Stimulated activated CD8-positive, alpha-beta memory T cell treated with anti-CD3 and anti-CD28 coated beads, Interleukin-4, amount 100 ng/mL, for 1 hour (primary cell): ENCODE data around the gene AGBL1.

Source experiments
- DNase-seq, 2 donors: peaks; one replicate each; pipeline ENCODE4 v3.0.0-alpha.2; 2020; ENCODE audit warnings: low read depth in 2 of 2, low spot score in 1 of 2

The AGBL1 gene

DNA sequence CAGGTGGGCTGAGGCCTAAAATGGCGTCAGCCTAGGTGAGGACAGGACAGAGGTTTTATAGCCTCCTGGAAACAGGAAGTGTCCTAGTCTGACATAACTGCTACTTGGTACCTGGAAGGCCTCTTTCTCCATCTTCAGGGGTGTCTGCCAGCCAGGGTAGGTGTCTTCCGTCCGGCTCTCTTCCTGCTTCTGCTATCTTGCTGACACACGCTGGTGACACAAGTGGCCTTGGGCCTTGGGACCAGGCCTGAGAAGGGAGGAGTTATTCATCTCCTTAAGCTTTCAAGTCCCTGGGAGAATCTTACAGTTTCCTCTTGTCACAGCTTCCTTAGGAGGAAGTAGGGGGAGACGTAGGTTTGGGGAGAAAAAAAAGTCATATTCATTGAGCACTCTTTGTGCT is 551.3 kb downstream of the AGBL1 start:
- DNase-seq, result no peak

DNA sequence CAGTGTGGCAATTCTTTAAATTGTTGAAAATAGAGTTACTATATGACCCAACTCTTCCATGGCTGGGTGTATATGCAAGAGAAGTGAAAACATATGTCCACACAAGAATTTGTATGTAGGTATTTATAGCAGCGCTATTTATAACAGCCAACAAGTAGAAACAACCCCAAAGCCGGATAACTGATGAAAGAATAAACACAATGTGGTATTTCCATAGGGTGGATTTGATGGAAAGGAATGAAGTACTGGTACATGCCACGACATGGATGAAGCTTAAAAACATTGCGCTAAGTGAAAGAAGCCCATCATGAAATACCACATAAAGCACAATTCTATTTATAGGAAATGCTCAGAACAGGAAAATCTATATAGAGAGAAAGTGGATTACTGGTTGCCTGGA is 554.5 kb downstream of the AGBL1 start:
- no peak for DNase-seq

DNA sequence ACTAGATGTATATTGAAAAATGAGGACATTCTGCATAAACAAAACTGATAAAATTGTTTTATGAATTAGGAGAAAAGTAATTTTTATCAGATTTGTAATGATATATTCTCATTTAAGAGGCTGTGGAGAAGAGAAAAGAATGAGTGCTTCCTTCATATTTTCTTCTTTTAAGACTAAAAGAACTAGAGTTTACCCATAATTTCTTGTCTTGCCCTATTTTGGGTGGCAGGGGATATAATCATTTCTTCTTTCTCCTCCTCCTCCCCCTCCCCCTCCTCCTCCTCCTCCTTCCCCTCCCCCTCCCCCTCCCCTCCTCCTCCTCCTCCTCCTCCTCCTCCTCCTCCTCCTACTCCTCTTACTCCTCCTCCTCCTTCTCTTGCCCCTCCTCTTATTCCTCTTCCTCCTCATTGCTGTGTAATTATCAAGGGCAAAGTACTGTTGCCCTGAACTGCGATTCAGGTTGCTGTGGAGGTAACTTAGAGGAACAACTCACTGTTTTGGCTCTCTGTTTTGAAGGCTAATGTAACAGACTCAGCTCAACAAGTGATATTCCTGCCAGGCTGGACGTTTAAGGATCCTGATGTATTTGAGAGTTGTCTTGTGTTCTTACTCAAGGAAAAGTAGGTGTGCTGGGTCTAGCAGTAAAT is 555.4 kb downstream of the AGBL1 start:
- DNase-seq, result no peak

DNA sequence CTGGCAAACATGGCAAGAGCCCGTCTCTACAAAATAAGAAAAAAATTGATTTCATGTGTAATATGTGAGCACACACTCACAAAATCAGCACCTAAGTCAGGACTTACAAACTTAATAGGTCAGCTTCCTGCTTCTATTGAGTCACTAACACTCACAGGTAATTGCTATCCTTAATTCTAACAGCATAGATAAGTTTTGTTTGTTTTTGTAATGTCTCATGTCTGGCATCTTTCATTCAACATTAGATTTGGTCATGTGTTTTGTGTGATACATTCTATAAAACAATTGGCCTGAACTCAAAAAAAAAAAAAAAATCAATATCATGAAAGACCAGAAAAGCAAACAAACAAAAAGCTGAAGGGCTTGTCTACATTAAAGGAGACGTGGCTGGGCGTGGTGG is 564.7 kb downstream of the AGBL1 start:
- DNase-seq, result no peak

DNA sequence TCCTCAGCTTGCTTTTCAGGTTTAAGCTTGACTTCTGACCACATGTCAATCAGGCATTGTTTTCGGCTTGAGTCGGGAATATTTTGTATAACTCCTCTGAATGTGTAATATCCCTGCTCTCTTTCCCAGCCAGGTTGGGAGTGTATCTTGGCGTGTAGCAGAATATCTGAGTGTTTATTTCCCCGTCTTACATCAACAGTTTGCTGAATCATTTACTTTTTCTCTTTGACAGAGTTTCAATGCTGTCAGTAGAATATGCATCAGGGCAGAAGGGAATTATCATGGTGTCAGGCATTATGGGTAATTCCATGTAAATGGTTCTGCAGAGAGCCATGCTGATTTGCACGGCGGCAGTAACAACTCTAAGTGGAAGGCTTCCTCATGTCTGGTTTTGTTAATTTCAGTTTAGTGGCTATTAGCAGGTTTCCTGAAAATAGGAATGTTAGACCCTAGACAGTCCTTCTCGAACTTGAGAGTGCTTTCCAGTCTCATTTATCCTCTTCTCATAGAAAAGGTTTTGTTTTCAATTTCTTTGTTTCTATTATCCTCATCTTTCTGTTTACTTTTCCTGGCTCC is 566.3 kb downstream of the AGBL1 start:
- no peak for DNase-seq

DNA sequence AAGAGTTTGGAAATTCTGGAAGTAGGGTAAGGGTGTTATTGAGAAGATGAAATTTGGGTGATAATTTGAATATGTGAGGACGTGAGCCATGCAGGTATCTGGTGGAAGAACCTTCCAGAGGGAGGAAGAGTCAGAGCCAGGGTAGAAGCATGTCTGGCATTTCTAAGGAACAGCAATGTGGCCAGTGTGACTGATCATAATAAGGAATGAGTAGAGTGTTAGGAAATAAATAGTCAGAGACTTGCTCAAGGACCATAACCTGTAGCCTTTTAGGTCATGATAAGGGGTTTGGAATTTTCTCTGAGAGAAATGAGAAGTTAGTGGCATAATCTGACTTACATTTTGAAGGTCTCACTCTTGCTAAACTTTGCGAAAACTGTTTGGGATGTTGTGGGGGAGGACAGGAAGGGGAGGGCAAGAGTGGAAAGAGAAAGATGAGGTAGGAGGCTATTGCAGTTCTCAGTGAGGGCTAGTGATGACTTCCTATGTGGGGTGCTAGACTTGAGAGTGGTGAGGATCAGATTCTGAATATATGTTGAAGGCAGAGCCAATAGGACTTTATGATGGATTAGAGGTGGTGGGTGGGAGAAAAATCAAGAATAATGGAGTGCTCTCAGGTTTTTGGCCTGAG is 568.3 kb downstream of the AGBL1 start:
- DNase-seq, result no peak

DNA sequence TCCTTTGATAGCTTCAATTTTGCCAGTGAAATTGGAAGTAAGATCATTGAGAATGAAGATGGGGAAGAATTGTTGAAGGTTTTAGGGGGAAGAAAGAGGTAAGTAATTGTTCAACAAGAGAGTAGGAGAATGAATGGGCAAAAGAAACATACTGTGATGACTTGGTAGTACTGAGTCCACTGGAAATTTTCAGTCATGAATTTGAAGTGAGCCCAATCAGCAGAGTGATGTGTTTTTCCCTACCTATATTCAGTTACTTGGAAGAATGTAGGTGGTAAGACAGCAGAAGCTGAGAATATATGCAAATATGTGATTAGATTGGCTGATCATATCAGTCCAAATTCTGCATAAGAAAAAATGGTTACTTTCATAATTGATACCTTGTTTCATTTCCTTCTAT is 569.6 kb downstream of the AGBL1 start:
- no peak for DNase-seq

DNA sequence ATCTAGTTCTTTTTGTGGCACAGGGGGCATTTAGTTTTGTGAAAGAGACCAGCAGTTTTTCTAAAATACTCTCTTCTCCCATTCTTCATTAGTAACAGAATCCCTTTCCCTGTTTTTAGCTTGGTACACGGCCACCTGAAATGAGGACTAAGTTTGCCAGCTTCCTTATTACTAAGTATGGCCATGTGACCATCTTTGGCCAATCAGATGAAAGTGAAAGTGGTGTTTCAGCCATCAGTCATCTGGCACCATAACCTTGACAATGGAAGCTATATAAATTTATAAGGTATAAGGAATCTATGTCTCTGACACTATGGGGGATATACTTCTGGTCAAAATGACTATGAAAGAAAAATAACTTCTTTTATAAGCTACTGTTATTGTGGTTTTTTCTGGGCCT is 570.4 kb downstream of the AGBL1 start:
- DNase-seq, result no peak

DNA sequence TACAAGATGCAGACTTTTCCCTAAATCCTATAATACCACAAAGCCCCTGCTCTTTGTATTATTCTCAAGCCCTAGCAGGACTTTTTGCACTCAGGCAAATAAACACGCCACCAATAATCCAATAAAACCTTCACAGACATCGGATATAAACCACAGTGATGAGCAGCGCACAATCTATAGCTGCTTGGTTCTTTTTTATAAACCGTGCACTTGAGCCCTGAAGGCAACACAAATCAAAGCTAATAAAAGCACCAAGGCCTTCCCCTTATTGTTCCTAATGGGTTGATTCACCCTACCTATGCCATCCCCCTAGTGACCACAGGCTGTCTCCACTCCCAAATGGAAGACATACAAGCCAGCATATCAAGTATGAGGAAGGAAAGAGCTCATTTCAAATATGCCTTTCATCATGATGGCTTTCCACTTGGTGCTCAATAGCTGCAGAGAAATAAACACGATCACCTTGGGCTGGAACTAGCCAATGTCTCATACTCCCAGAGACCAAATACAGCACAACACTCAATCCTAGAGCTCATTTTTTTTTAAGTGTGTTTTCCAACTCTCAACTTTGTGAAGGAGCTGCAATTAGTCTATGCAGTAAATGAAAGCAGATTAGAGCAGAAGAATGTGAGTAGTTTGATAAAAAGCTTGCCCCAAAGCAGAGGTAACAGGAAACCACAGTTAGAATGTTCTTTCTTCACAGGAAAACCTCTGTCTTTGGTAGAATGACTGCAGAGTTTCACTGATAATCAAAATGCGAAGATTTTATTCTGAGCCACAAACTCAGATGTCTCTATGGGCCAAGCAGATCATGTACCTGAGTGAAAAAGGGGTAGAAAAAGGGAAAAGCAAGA is 573.9 kb downstream of the AGBL1 start:
- no peak for DNase-seq

DNA sequence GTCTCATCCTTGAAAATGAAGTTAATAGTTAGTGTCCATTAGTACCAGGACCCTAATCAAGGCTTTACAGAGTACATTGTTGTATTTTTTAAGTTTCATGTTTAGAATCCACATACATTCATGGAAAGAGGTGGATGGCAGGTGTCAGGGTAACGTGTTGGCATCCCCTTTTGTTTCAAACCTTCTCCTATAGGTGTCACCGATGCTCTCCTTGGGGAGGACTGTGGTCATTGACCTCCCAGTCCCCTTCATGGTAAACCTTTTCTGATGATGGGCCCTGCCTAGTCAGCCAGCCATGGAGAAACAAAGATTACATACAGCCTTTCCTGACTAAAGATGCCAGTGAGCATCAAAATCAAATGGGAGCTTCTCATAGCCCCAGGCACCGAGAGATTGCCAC is 574.8 kb downstream of the AGBL1 start:
- DNase-seq, result no peak

DNA sequence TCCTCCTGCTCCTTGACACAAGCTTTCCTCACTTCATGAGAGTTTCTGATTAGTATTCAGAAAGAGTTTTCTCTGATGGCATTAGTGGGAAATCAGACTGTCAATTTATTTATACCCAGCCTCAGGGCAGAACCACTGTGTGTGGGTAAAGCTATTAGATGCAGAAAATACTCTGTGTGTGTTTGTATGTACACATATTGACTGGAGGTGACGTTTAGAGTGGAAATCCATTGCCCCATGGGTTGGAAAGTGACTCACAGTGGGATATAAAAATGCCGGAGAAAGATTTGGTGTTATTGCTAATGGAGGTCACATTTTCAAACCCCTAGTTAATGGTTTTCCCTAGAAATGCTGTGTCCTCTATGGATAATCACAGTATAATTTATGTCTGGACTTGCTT is 577.6 kb downstream of the AGBL1 start:
- DNase-seq, result no peak

DNA sequence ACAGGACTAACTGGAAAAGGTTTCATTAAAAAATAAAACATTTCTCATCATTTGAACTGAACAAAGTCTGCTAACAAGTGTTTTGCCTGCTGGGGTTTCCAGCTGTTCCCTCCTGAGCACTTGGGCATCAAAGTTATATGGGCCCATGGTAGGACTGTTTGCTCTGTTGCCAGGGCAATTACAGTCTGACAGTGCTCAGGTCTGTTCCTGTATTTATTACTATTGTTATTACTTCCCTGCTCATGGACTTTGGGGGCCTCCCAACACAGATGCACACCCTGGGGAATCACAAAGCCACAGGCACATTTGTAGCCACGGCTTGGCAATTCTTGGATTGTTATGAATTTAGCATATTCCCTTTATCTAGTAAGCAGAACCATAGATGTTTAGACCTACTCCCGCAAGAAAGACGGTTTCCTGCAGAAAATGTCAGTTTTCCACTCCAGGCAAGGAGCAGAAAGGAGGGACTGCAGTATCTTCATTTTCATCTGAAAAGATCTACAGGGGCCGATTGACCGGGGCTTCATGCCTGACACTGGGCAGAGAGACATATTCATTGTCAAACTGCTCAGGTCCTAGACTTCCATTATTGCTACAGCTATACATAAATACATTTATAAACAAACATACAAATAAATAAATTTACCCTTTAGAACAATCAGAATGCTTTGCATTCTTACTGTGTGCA is 580.2 kb downstream of the AGBL1 start:
- no peak for DNase-seq

DNA sequence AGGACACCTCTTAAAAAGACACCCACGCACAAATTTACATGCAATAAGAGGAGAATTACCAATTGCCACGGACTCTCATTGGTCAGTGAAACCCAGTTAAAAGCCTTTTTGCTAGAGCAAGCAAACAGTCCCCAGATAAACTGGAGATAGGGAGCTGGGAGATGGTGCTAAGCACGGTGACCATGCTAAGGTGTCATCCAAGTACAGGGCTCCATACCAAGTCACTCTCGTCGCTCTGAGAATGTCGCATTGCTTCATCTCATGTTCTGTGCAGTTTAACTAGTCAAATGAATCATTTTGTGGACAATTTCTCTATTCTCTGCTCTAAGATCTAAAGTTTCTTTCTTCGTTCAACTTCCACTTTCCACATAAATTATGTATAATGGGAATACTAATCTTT is 581.9 kb downstream of the AGBL1 start:
- DNase-seq, result no peak

DNA sequence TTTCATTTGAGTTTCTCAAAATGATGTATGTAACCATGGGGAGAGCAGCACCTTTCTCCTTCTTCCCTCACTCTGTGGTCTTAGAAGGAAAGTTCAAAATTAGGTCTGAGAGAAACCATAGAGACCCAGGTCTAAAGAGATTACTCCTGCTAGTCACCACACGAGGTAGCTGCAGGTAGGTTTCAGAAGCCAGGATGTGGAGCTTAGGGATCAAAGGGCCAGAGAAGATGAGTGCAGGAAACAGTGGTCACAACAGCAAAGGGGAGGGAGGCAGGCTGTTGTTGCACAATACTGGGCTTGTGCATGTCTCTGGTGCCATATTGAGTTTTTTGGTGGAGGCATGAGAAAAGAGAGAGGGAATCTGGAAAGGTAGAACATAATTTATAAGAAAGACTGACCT is 583.6 kb downstream of the AGBL1 start:
- DNase-seq, result no peak

DNA sequence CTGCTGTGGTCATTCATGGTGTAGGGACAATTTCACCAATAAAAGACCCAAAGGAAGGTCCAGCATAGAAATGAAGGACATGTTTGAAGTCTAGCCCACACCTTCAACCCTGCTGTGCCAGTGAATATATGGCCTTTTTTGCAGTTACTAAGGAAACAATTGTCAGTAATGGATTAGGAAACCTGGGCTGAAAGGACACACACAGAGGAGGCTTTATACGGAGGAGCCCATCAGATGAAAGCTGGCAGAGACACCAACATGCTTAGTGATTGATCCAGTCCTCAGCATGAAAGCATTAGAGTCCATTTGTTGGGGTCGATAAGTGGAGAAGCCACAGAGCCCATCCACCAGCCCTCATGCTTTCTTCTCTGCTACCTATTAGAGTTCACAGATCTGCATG is 584.3 kb downstream of the AGBL1 start:
- DNase-seq, result no peak

DNA sequence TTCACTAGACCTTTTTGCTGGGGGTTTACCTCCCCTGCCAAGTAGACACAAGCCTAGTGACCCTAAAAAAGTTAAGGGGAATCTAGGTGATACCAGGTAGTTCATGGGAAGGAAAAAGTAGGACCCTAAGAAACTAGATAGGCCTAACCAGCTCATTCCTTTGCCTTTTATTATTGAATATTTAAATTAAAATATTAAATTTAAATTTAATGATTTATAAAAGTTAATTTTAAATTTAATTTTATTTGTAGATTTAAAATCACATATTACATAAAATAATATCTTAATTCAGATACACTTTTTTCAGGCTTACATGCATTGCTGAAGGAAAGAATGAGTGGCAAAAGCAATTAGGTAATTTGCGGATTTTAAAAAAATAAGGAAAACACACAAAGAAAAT is 584.9 kb downstream of the AGBL1 start:
- no peak for DNase-seq

DNA sequence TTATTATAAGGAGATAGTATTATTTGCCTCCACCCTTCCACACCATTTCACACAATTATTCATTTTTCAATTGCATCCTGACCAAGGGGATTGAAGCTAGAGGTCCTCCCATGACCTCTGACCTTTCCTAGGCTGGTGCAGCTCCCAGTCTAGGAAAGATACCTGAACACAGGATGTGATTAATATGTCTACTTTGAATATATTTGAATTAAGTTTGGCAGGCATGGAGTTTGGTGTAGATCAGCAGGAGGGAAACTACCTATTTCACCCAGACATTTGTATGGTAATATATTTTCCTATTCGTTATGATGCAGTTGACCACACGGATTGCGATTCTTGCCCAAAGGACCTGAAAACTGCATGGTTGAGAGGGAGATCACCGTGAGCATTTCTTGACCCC is 596.3 kb downstream of the AGBL1 start:
- DNase-seq, result no peak

DNA sequence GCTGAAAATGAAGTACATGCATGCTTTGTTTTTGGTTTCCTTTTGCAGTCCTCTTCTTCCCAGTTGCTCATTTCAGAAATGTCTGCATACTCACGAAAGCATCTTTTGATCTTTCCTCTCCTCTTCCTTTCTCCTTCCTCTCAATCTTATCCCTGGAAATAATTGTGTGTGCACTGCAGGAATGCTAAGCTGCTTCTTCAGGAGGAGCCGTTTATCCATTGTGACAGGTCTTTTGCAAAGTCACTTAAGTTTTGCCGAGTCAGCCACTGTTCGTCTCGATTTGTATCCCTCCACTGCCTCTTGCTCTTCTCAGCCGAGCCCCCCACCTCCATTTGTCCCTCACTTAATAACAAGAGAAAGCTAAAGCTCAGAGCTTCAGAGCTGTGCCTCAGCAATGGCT is 597.6 kb downstream of the AGBL1 start:
- no peak for DNase-seq

DNA sequence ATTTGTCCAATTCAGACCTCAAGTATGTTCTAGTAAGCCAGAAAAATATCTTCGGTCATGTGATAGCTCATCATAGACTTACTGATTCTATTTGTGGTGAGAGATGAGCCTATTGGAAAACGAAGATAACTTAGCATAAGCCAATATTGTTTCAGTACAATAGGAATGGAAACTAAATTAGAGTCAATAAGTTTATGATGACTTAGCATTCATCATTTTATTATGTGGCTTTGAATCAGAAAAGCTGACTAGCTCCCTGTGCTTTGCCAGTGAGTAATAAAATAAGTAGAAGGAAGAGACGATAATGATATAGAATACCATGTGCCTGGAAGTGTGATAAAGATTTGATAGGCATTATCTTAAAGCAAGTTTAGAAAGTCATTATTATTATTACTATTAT is 605.6 kb downstream of the AGBL1 start:
- no peak for DNase-seq

DNA sequence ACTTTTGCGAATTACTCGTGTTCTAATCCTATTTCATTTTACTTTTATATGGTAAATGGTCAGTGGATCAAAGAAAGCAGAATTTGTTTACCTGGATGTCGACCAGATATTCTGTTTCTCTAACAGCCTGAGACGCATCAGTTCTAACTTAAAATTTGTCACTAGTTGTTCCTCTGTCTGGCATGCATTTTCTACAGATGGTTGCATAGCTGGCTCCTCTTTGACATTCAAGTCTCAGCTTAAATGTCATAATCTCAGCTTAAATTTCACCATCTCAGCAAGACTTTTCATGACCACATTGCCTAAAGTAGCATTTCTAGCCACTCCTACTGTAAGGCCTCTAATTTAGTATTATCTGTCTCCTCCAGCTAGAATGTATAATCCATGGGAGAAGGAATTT is 609.3 kb downstream of the AGBL1 start:
- DNase-seq, result no peak

DNA sequence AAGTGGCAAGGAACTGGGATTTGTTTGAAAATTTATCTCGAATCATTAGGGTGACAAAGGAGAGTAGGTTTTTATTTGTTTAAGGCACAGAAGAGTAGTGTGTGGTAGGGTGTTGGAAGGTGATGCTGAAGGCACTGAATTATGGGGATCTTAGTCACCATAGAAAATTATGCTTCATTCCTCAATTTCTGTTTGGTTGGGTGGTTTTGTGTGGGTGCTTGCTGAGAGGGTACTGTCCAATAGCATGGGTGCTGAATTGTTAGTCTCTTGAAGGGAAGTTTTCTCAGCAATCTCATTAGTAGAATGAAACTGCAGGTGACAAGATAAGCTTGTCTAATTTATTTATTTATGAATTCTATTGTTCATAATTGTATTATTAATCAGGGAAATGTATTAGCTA is 610.9 kb downstream of the AGBL1 start:
- no peak for DNase-seq
